Natural killer cell treated with Interleukin-12 subunit alpha and Interleukin-12 subunit beta and Interleukin-15 and Interleukin-18, amount 100 ng/mL, for 72 hours (primary cell): ENCODE data around the gene RBM34. TPM values are rescaled to one million over a fixed set of nuclear protein-coding genes. Genes with fewer than 3 reads are reported as not detected.
"Not testable (repeated sequence)": the region's sequence is repeated elsewhere in the genome, so short reads cannot be mapped to it uniquely, and the experiment has no call there.

Experiments used
- ATAC-seq, 2 donors: fragments of 150-1000 bp; cut with Tn5 transposase in 1 of 2; sonication (Bioruptor Pico), chemical (Tn5 transposase) in 1 of 2; 2 replicates each; pipeline ENCODE4 v1.10.0; 2021
- DNase-seq: peaks from one replicate; pipeline ENCODE4 v3.0.0; 2022; ENCODE audit warnings: low spot score
- H3K27ac Mint-ChIP-seq, 2 donors: 1 replicate in 1 of 2; 2 replicates in 1 of 2; pipeline ENCODE4 v1.8.0; 2022; ENCODE audit warnings: mixed read lengths in 2 of 2, mild to moderate bottlenecking in 1 of 2, moderate library complexity in 1 of 2
- H3K27me3 Mint-ChIP-seq, 2 donors: 1 replicate in 1 of 2; 2 replicates in 1 of 2; pipeline ENCODE4 v1.8.0; 2022; ENCODE audit warnings: mixed read lengths in 2 of 2
- H3K36me3 Mint-ChIP-seq: one replicate; pipeline ENCODE4 v1.8.0; 2022; ENCODE audit warnings: mixed read lengths
- H3K4me1 Mint-ChIP-seq, 2 donors: 1 replicate in 1 of 2; 2 replicates in 1 of 2; pipeline ENCODE4 v1.8.0; 2022; ENCODE audit warnings: low read depth in 2 of 2, mixed read lengths in 2 of 2, mild to moderate bottlenecking in 1 of 2
- H3K4me3 Mint-ChIP-seq: one replicate; pipeline ENCODE4 v1.8.0; 2022; ENCODE audit warnings: mixed read lengths
- H3K9me3 Mint-ChIP-seq: 2 replicates; pipeline ENCODE4 v1.8.0; 2022; ENCODE audit warnings: mixed read lengths
- total RNA-seq, 2 donors: library from RNA; stranded (reverse); gene quantifications; one replicate each; pipeline ENCODE4 v1.2.3, GENCODE V29; 2022

The RBM34 gene
- total RNA-seq, 2 donors from 2014 or later = 104 to 132 TPM

DNA sequence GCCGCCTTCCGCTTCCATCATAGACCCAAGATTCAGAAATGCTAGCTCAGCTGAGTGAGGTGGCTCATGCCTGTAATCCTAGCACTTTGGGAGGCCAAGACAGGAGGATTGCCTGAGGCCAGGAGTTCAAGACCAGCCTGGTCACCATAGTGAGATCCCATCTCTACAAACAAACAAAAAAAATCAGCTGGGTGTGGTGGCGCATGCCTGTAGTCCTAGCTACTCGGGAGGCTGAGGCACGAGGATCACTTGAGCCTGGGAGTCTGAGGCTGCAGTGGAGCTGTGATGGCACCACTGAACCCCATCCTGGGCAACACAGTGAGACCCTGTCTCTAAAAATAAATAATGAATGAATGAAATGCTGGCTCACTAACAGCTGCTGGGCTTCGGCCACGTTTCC is 72.1 kb downstream of the RBM34 start:
- peaks cover 7 to 23% of the 10 kb centered on the region in 2 donors for H3K4me1 Mint-ChIP-seq
- DNase-seq (no peak), ATAC-seq (no peak)
- H3K36me3 Mint-ChIP-seq = no peaks in the 10 kb centered on the region
- H3K4me3 Mint-ChIP-seq = no peak overlapping the region
- H3K9me3 Mint-ChIP-seq = no peaks in the 10 kb centered on the region
- no peaks in the 10 kb centered on the region for H3K27me3 Mint-ChIP-seq
- peak overlapping the region in 1 of 2 donors; percentile 47 for H3K27ac Mint-ChIP-seq

DNA sequence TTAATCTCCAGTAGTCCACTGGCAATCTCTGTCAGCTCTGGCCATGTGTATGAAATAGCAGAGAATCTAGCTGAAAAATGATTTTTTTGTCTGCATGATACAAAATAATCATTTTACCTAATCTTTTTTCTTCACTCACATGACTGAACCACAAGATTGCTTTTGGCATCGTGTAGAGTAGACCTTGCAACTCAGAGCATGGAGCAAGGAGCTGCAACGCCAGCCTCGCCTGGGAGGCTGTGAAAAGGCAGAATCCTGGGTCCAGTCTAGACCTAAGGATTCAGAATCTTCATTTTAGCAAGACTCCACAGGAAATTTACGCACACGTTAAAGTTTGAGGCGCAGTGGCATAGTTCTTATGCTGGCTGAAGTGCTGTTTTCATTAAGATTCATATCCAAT is 72.6 kb downstream of the RBM34 start:
- Mint-ChIP-seq H3K9me3 (no peaks in the 10 kb centered on the region), H3K4me1 (peaks cover 7 to 24% of the 10 kb centered on the region in 2 donors), H3K27me3 (no peaks in the 10 kb centered on the region), H3K27ac (peak overlapping the region in 1 of 2 donors; percentile 47), H3K36me3 (no peaks in the 10 kb centered on the region), H3K4me3 (no peak overlapping the region)
- ATAC-seq (no peak), DNase-seq (no peak)

DNA sequence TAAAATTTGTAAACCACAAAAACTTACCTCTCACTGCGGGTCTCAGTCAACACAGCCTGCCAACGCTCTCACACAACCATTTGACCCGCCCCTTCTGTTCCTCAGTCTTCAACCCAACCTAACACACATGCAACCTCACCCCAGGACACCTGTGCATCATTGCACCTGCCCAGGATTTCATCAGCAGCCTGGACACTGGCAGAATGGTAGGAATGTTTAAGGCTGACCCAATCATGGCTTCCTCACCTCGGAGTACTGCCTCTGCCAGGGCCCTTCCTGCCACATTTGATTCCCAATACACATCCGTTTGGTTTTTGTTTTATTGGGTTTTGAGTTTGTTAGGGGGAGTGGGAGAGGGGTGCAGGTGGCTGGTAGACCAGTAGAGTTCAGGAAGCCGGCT is 73.1 kb downstream of the RBM34 start:
- no peak overlapping the region for H3K27ac Mint-ChIP-seq
- no peaks in the 10 kb centered on the region for H3K27me3 Mint-ChIP-seq
- no peak for ATAC-seq
- H3K36me3 Mint-ChIP-seq = no peaks in the 10 kb centered on the region
- no peak for DNase-seq
- no peak overlapping the region for H3K4me3 Mint-ChIP-seq
- peaks cover 13 to 26% of the 10 kb centered on the region in 2 donors for H3K4me1 Mint-ChIP-seq
- no peaks in the 10 kb centered on the region for H3K9me3 Mint-ChIP-seq

DNA sequence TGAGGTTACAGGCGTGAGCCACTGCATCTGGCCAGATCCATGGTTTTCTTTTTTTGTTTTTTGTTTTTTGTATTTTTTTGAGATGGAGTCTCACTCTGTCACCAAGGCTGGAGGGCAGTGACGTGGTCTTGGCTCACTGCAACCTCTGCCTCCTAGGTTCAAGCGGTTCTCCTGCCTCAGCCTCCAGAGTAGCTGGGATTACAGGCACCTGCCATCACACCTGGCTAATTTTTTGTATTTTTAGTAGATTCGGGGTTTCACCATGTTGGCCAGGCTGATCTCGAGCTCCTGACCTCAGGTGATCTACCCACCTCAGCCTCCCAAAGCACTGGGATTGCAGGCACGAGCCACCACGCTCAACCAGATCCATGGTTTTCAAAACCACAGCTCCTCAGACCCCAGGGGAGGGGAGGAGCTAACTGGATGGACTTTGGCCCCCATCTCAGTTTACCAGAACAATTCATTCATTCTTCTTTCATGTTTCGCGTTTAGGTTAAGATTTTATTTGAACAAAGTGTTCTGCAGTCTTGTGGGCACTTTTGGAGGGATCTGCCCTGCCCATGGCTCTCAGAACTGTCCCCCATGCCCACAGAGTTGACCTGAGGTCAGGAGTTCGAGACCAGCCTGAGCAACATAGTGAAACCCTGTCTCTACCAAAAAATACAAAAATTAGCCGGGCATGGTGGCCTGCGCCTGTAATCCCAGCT is 75.5 kb downstream of the RBM34 start:
- not testable (repeated sequence) for DNase-seq, H3K27me3 Mint-ChIP-seq, H3K36me3 Mint-ChIP-seq, ATAC-seq, H3K9me3 Mint-ChIP-seq, H3K4me3 Mint-ChIP-seq
- Mint-ChIP-seq H3K27ac (peak overlapping the region in 1 of 2 donors; percentile 75), H3K4me1 (peaks cover 14 to 29% of the 10 kb centered on the region in 2 donors)

Other genes with a start within 250 kb of the RBM34 start
- gene TOMM20, start 32.4 kb downstream of the RBM34 start, total RNA-seq = 10 to 100 TPM; 85.7 to 89.6 TPM
- 10 to 100 TPM; 74.2 to 79.2 TPM for gene ARID4B, start 166.9 kb upstream of the RBM34 start, total RNA-seq
- 10 to 100 TPM; 19.0 to 23.7 TPM for gene GGPS1, start 167.3 kb upstream of the RBM34 start, total RNA-seq
- 10 to 100 TPM; 34.0 to 40.9 TPM for gene TBCE, start 206.2 kb upstream of the RBM34 start, total RNA-seq